GM12873 (cell line): Measurements from ENCODE around the gene CLTCL1.

Experiments used
- CTCF ChIP-seq: IDR thresholded peaks from 2 replicates; pipeline ENCODE4 v1.5.1; 2012; ENCODE audit warnings: low read depth, mild to moderate bottlenecking, moderate library complexity, low read length, control low read depth; ENCODE audit not compliant: insufficient read depth; ENCODE audit errors: missing control alignments

CLTCL1 gene

DNA sequence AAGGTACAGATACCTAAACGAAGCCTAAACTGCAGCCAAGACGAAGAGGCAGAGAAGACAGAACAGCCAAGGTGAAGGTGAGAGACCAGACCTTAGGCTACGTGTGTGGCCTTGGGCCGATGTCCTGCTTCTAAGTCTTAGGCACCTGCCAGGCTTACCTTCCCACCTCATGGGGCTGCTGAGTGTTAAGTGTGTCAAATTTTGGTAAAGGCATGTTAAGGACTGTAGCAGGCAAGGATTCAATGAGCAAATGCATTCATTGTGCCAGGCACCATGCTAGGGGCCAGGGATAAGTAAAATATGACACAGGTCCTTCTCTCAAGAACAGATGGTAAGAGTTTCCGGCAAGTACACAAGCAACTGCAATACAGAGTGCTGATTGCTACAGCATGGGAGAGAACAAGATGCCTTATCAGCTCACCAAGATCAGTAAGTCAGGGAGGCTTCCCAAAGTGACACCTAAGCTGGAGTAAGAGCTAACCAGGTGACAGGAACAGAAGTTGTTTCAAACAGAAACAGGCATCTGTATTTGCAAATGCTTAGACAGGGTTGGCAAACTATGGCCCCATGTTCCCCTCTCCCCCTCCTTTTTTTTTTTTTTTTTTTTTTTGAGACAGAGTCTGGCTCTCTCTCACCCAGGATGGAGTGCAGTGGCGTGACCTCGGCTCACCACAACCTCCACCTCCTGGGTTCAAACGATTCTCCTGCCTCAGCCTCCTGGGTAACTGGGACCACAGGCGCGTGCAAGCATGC is 46.7 kb downstream of the CLTCL1 start:
- no peak for TF ChIP-seq CTCF

DNA sequence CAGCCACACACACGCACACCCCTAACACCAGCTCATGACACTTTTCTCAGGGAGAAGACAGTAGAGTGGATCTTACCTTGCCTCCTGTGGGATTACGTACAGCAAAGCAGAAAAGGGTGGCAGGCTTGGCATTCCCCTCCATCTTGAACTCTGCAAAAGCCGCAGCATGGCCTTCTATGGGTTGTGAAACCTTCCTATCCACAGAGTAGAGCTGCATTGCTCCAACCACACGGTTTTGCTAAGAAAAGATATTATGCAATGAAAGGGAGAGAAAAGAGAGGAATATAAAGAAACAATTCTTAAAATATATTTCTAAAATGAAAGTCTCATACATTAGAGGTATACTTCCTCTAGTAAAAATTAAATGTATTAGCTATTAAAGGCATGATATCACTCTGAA is 48.8 kb downstream of the CLTCL1 start:
- TF ChIP-seq CTCF = no peak

DNA sequence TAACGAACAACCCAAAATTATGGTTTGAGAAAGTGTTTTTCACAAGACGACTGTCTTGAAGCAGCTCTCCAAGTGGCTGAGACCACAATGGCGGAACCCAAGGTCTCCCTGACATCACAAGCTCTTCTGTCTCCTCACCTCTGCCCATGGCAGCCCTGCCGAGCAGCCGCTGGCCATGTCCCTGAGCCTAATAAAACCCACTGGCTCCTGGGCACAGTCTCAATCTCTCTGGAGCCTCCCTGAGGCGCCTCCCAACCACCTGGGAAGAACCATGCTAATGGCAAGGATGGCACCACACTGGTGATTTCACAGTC is 50.0 kb downstream of the CLTCL1 start:
- no peak for TF ChIP-seq CTCF

GRCh38 chr22:19240813-19241592 is 50.5 kb downstream of the CLTCL1 start:
- no peak for TF ChIP-seq CTCF

GRCh38 chr22:19239464-19239863 is 52.1 kb downstream of the CLTCL1 start:
- no peak for TF ChIP-seq CTCF

GRCh38 chr22:19238900-19239299 is 52.6 kb downstream of the CLTCL1 start:
- TF ChIP-seq CTCF = no peak

GRCh38 chr22:19235874-19236273 is 55.6 kb downstream of the CLTCL1 start:
- no peak for TF ChIP-seq CTCF
